HepG2 (cell line): ENCODE data around the gene KXD1. TPM values are rescaled to one million over a fixed set of nuclear protein-coding genes. Genes with fewer than 3 reads are reported as not detected.

Experiments
- ARNT ChIP-seq: fragments of 450-650 bp; IDR thresholded peaks from 2 replicates; pipeline ENCODE4 v1.6.1; 2017
- BHLHE40 ChIP-seq: IDR thresholded peaks from 2 replicates; pipeline ENCODE4 v1.6.1; 2011; ENCODE audit warnings: low read length, improper control_type of control experiment
- EHMT2 ChIP-seq: fragments of 200-600 bp; sonication (generic); IDR thresholded peaks from 2 replicates; pipeline ENCODE4 v1.7.0; 2017; ENCODE audit warnings: antibody characterized with exemption, low read depth, low read length, borderline replicate concordance
- KDM2A ChIP-seq: sonication (generic); formaldehyde crosslinking; IDR thresholded peaks from 2 replicates; pipeline ENCODE4 v1.4.0; 2020; ENCODE audit warnings: low read depth, missing genetic modification reagents, borderline replicate concordance
- KDM4B ChIP-seq: sonication (generic); formaldehyde crosslinking; IDR thresholded peaks from 2 replicates; pipeline ENCODE4 v1.4.0; 2020; ENCODE audit warnings: missing genetic modification reagents
- KLF12 ChIP-seq: sonication (generic); formaldehyde crosslinking; IDR thresholded peaks from 2 replicates; pipeline ENCODE4 v1.4.0; 2020; ENCODE audit warnings: missing genetic modification reagents, borderline replicate concordance
- KMT2B ChIP-seq: IDR thresholded peaks from 2 replicates; pipeline ENCODE4 v1.6.1; 2016; ENCODE audit warnings: missing genetic modification reagents, missing compliant biosample characterization
- NAIF1 ChIP-seq: sonication (generic); formaldehyde crosslinking; IDR thresholded peaks from 2 replicates; pipeline ENCODE4 v1.5.0; 2020; ENCODE audit warnings: mild to moderate bottlenecking, missing genetic modification reagents, borderline replicate concordance
- NKX3-1 ChIP-seq: sonication (generic); formaldehyde crosslinking; IDR thresholded peaks from 2 replicates; pipeline ENCODE4 v1.5.0; 2020; ENCODE audit warnings: missing genetic modification reagents
- PAX8 ChIP-seq: sonication (generic); formaldehyde crosslinking; IDR thresholded peaks from 2 replicates; pipeline ENCODE4 v1.8.0; 2022; ENCODE audit warnings: mild to moderate bottlenecking, missing genetic modification reagents, borderline replicate concordance
- PHF8 ChIP-seq: sonication (generic); formaldehyde crosslinking; IDR thresholded peaks from 2 replicates; pipeline ENCODE4 v1.5.0; 2020; ENCODE audit warnings: missing genetic modification reagents
- RBAK ChIP-seq: sonication (generic); formaldehyde crosslinking; IDR thresholded peaks from 2 replicates; pipeline ENCODE4 v1.5.1; 2020; ENCODE audit warnings: mild to moderate bottlenecking, missing genetic modification reagents
- TCF12 ChIP-seq, 2 experiments: fragments of 450-650 bp in 1 of 2; sonication (generic) in 1 of 2; formaldehyde crosslinking in 1 of 2; IDR thresholded peaks; 2 replicates each; pipeline versions ENCODE4 v1.6.1 to v1.8.0; 2017 to 2022; ENCODE audit warnings: antibody characterized with exemption in 1 of 2, mild to moderate bottlenecking in 1 of 2, missing genetic modification reagents in 1 of 2, moderate library complexity in 1 of 2
- THRA ChIP-seq: sonication (generic); formaldehyde crosslinking; IDR thresholded peaks from 2 replicates; pipeline ENCODE4 v1.4.0; 2020; ENCODE audit warnings: missing genetic modification reagents, borderline replicate concordance
- ZBTB21 ChIP-seq: sonication (generic); formaldehyde crosslinking; IDR thresholded peaks from 2 replicates; pipeline ENCODE4 v1.4.0; 2020; ENCODE audit warnings: missing genetic modification reagents
- ZBTB37 ChIP-seq: sonication (generic); formaldehyde crosslinking; IDR thresholded peaks from 2 replicates; pipeline ENCODE4 v1.4.0; 2020; ENCODE audit warnings: mild to moderate bottlenecking, missing genetic modification reagents
- ZFY ChIP-seq: sonication (generic); formaldehyde crosslinking; IDR thresholded peaks from 2 replicates; pipeline ENCODE4 v1.4.0; 2020; ENCODE audit warnings: missing genetic modification reagents
- ZNF75D ChIP-seq: sonication (generic); formaldehyde crosslinking; IDR thresholded peaks from 2 replicates; pipeline ENCODE4 v1.8.1; 2023; ENCODE audit warnings: missing genetic modification reagents, mild to moderate bottlenecking, borderline replicate concordance
- ZNF777 ChIP-seq: sonication (generic); formaldehyde crosslinking; IDR thresholded peaks from 2 replicates; pipeline ENCODE4 v1.4.0; 2020; ENCODE audit warnings: missing genetic modification reagents
- ZNF878 ChIP-seq: sonication (generic); formaldehyde crosslinking; IDR thresholded peaks from 2 replicates; pipeline ENCODE4 v1.8.1; 2023; ENCODE audit warnings: mild to moderate bottlenecking, missing genetic modification reagents, moderate library complexity
- polyA plus RNA-seq, 8 experiments: library from polyadenylated mRNA; depleted of rRNA in 3 of 8; stranded (reverse) in 7 of 8; unstranded in 1 of 8; fragments of >200 nt; fragmentation: Illumina TruSeq in 4 of 8; extraction: Trizol in 4 of 8; gene quantifications; 2 replicates each; pipeline versions ENCODE4 v1.2.1 to v1.2.3, GENCODE V29; 2011 to 2016; ENCODE audit warnings: low read depth in 4 of 8, missing spikeins in 1 of 8, mixed read lengths in 1 of 8; ENCODE audit not compliant: insufficient read depth in 1 of 8
- total RNA-seq, 5 experiments: library from RNA; depleted of rRNA; stranded (reverse); fragments of >200 nt; fragmentation: Illumina TruSeq; extraction: Trizol; gene quantifications; 2 replicates each; pipeline ENCODE4 v1.2.3, GENCODE V29; 2016; ENCODE audit warnings: low read depth in 1 of 5
- TF ChIP-seq, protein P1 (sequence below): IDR thresholded peaks from 2 replicates; pipeline ENCODE4 v1.6.1; 2016; ENCODE audit warnings: low read depth, missing genetic modification reagents, missing compliant biosample characterization

KXD1 gene
- total and polyA plus RNA-seq, 2 of the 13 experiments (the other 11 are each of a cell fraction or from before 2014, with no cell fraction given) = 44.6 to 143 TPM

GRCh38 chr19:18514800-18515682 lies 42.6 kb upstream of the KXD1 start (continued):
- TF ChIP-seq NKX3-1 = peak; percentile 77; the same call in 1 of the 2 replicates
- no peak for TF ChIP-seq PAX8 (CRISPR knock-in tag)
- no peak for TF ChIP-seq ARNT
- TF ChIP-seq TCF12 (IDR thresholded peaks at IDR 0.05) = no peak
- peak; percentile 94 for TF ChIP-seq TCF12 (CRISPR knock-in tag; IDR thresholded peaks at IDR 0.05)
- peak; percentile 67; the same call in 1 of the 2 replicates for TF ChIP-seq KLF12 (CRISPR knock-in tag)
- TF ChIP-seq, protein P1, sequence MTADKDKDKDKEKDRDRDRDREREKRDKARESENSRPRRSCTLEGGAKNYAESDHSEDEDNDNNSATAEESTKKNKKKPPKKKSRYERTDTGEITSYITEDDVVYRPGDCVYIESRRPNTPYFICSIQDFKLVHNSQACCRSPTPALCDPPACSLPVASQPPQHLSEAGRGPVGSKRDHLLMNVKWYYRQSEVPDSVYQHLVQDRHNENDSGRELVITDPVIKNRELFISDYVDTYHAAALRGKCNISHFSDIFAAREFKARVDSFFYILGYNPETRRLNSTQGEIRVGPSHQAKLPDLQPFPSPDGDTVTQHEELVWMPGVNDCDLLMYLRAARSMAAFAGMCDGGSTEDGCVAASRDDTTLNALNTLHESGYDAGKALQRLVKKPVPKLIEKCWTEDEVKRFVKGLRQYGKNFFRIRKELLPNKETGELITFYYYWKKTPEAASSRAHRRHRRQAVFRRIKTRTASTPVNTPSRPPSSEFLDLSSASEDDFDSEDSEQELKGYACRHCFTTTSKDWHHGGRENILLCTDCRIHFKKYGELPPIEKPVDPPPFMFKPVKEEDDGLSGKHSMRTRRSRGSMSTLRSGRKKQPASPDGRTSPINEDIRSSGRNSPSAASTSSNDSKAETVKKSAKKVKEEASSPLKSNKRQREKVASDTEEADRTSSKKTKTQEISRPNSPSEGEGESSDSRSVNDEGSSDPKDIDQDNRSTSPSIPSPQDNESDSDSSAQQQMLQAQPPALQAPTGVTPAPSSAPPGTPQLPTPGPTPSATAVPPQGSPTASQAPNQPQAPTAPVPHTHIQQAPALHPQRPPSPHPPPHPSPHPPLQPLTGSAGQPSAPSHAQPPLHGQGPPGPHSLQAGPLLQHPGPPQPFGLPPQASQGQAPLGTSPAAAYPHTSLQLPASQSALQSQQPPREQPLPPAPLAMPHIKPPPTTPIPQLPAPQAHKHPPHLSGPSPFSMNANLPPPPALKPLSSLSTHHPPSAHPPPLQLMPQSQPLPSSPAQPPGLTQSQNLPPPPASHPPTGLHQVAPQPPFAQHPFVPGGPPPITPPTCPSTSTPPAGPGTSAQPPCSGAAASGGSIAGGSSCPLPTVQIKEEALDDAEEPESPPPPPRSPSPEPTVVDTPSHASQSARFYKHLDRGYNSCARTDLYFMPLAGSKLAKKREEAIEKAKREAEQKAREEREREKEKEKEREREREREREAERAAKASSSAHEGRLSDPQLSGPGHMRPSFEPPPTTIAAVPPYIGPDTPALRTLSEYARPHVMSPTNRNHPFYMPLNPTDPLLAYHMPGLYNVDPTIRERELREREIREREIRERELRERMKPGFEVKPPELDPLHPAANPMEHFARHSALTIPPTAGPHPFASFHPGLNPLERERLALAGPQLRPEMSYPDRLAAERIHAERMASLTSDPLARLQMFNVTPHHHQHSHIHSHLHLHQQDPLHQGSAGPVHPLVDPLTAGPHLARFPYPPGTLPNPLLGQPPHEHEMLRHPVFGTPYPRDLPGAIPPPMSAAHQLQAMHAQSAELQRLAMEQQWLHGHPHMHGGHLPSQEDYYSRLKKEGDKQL = peak; percentile 96
- peak; percentile 83; the same call in 1 of the 2 replicates for TF ChIP-seq NAIF1 (CRISPR knock-in tag)
- peak; percentile 98 for TF ChIP-seq ZBTB21
- TF ChIP-seq ZNF878 = peak; percentile 97
- peak; percentile 49; the same call in 1 of the 2 replicates for TF ChIP-seq RBAK (CRISPR knock-in tag)
- peak; percentile 81 for TF ChIP-seq BHLHE40
- TF ChIP-seq KDM4B (CRISPR knock-in tag) = peak; percentile 98
- no peak for TF ChIP-seq ZNF777
- no peak for TF ChIP-seq EHMT2
- TF ChIP-seq KDM2A (CRISPR knock-in tag) = peak; percentile 86
- TF ChIP-seq ZNF75D (CRISPR knock-in tag) = no peak
- peak; percentile 78 for TF ChIP-seq KMT2B
- peak; percentile 66; the same call in 1 of the 2 replicates for TF ChIP-seq ZFY (CRISPR knock-in tag)
- TF ChIP-seq PHF8 (CRISPR knock-in tag) = peak; percentile 70
- TF ChIP-seq ZBTB37 (CRISPR knock-in tag) = no peak
- peak; percentile 96 for TF ChIP-seq THRA (CRISPR knock-in tag)
